NCI-H1930 (cell line): ENCODE results near the gene TMPRSS15.
"Not testable (repeated sequence)": the region's sequence is repeated elsewhere in the genome, so short reads cannot be mapped to it uniquely, and the experiment has no call there.

Experiments
- DNase-seq, 2 experiments: peaks; one replicate each; lab custom pipeline; 2025; lab: John Stamatoyannopoulos, UW

Gene TMPRSS15

DNA sequence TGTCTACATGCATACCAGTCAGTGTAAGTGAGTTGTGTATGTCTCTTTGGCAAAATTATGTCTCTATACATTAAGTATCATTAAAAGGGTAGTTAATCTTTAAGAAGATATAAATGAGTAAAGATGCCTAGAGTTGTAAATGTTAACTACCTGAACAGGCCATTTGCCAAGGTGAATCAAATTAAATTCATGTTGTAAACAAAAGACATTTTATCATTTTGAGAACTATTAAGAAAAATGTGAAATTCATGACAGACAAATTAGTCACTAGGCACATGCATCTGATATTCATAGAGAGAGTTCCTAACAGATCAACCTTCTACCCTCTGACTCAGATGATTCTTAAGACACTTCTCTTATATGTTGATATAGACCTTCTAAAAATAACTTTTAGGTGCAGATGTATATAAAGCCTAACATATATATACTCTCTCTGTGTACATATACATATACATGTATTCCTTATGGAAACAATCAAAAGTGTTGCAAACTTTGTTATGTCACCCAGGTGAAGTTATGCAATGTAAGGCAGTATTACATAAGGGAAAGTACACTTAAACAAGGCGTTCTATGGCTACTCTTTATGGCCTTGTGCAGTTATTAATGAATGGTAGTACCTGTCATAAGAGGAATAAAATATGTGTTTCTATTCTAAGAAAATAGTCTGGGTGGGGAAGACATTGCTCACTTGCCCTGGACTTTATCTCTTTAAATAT is at the start of gene TMPRSS15:
Gene TMPRSS15 (minus strand): TSS at position 51 of the 716 bp plus-strand sequence. CDS start 163 bp downstream, outside the sequence.
- DNase-seq: no peak

- DNase-seq: no peak
Observed at GRCh38 chr21:18451670-18452069, 48.1 kb upstream of the TMPRSS15 start.

- no peak for DNase-seq
Observed at GRCh38 chr21:18449605-18450550, 46.3 kb upstream of the TMPRSS15 start.

- no peak for DNase-seq
Observed at GRCh38 chr21:18443701-18444100, 40.1 kb upstream of the TMPRSS15 start.

DNA sequence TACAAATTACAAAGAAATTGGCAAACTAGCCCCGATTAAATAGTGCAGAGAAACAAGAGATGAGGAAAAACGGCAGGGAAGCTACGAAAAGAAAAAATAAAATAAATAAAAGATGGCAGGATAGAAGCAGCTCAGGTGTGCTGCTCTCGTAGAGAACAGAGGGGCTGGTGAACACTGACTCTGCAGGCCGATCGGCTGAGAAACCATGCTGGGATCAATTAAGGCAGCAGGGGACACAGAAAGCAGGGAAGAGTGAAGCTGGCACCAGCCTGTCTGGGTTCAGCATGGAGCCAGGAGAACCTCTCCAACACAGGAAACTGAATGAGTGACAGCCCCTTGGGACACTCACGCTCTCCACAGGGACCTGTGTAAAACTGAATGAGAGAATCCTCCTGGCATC is 39.5 kb upstream of the TMPRSS15 start:
- DNase-seq: peak in 1 of 2 experiments; percentile 1

- DNase-seq: no peak
Observed at GRCh38 chr21:18430341-18430740, 26.8 kb upstream of the TMPRSS15 start.

- no peak for DNase-seq
Observed at GRCh38 chr21:18424276-18424675, 20.7 kb upstream of the TMPRSS15 start.

DNA sequence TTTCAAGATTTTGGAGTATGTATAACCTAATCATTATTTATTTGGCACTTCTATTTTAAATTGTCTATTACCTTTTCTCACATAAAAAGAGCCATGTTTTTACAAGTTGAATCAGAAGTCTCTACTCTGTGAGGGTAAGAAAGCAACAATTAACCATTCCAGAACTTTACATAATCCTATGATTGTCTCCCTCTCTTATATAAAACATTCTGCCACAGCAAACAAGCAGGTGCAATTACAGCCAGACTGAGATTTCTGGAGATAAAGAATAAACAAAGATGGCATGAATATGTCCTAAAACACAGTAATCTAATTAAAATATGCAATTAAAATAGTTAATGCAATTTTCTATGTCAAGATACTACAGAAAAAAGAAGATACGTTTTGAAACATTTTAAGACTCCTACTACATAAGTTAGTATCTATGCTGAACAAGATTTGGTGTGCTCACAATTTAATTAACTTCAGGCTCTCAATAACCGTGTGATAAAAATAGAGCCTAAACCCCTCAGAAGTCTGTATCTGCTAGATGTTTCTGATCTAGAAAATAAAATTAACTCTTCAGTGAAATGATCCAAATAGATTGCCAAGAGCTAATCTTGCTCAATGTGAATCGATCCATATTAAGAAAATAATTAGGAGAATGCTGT is 13.7 kb upstream of the TMPRSS15 start:
- no peak for DNase-seq

DNA sequence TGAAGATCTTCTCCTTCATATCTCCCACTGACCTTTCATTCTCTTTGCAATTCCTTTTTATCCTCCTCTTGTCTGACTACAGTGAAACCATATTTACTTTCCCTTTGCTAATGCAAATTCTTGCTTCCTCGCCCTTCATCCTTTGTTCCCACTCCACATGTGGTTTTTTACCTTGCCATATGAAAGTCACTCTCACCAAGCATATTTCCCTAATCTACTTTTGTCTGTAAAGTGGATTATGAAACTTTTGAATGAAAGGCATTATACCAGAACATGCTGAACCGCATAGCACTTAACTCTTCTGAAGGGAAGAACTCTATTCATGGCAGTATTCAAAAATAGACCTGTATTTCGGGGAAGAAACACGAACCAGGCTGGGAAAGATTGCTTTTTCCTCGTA is 8.0 kb upstream of the TMPRSS15 start:
- no peak for DNase-seq

GRCh38 chr21:18409579-18409978 is 6.0 kb upstream of the TMPRSS15 start:
- DNase-seq: no peak

- no peak for DNase-seq
Observed at GRCh38 chr21:18398843-18399242, 4.7 kb downstream of the TMPRSS15 start.

DNA sequence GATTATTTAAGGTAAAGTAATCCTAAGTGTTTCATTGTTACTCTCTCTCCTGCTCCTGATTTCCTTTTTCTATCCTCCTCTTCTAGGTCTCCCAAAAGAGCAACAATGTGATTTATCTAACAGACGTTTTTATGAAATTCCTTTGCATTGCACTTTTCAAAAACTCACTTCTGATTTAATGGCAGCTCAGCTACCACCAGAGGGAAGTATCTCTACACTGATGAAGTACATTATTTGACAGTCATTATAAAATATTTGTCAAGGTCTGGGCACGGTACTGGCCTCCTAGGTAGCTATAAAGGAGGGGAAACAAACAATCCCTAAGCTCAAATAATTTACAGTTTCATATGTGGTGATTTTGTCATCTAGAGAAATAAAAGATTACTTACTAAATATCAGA is 15.6 kb downstream of the TMPRSS15 start:
- no peak for DNase-seq

DNA sequence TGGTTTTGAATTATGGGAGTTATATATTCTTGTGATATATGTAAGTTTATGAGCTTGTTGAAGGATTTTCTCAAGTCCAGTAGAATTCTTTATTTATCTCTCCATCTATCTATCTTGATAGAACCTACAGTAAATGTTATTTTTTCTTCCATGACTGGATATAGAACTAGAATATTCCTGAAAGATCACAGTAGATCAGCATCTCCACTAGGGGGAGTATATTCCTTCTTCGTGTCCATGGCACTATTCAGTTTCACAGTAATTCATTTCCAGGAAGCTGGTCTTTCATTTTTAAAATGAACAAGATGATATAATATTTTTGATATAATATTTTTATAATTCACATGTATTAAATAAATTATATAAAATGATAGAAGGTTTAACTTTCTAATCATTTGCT is 18.8 kb downstream of the TMPRSS15 start:
- peak in 1 of 2 experiments; percentile 13 for DNase-seq

DNA sequence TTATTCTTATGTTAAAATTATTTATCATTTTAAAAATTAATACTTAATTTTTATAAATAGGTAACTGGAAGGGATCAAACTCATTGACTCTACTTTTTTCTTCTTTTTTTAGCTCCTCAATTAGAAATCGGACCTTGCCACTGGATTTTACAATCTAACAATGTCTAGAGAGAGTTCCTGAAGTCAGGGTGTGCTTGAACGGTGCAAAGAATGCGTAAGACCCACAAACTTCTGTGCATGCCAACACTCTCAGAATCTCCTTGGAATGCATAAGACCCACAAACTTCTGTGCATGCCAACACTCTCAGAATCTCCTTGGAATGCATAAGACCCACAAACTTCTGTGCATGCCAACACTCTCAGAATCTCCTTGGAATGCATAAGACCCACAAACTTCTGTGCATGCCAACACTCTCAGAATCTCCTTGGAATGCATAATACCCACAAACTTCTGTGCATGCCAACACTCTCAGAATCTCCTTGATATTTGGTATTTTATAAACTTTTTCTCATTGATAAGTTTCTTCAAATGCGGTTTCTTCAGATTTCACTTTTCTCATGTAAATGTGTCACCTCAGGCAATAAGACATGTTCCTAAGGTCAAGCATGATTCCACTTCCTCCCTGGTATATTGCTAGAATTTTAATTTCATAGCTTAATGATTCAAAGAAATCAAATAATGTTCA is 20.5 kb downstream of the TMPRSS15 start:
- DNase-seq: not testable (repeated sequence)

DNA sequence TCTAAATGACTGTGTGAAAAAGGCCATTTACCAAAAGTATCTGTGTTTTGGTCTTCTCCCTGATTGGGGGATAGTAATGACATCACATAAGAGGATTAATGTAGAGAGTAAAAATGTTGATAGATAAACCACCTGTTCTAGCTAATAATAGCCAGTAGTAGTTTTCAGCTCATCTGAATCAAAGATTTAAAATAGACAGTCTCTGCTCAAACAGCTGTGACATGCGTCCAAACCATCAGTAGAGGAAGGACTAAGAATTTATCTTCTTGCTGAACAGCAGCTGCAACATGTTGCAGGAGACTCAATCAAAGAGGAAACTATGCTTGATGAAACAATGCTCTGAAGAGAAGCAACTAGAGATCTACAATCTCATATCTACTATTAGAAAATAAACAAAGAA is 21.4 kb downstream of the TMPRSS15 start:
- DNase-seq: no peak

DNA sequence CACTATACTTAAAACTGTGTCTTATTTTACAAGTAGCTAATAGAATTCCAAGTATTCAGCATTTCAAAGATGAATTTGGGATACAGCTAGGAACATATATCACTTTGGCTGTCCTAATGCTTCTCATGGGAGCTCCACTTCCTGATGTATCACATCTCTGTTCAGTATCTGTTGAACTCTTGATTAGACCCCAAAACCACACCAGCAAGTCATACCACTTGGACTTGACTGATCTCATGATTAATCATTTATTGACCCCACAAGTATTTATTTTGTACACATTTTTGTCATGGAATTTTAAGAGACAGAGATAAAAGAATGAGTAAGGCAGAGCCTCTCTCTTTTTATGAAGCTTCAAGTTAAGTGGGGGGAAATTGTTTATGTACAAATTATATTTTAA is 30.0 kb downstream of the TMPRSS15 start:
- DNase-seq: no peak

- DNase-seq: no peak
Observed at GRCh38 chr21:18370301-18370700, 33.3 kb downstream of the TMPRSS15 start.

GRCh38 chr21:18369115-18369514 is 34.5 kb downstream of the TMPRSS15 start:
- DNase-seq: no peak

DNA sequence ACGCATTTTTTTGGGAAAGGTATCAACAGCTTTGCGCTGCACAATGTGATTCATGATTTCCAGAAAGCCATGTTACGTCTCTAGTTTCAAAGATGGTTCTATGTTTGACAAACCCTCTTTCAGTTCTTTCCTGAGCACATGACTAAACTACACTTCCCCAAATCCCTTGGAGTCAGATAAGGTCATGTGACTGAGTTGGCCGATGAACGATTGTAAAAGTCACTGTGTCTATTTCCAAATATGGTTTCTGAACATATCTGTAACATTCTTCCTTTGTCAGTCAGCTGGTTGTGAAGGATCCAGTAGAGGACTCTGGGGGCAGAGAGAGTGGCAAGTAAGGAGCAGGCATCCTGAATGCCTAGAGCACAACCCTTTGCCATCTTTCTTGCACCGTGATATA is 35.4 kb downstream of the TMPRSS15 start:
- DNase-seq: no peak

- DNase-seq: no peak
Observed at GRCh38 chr21:18356801-18357200, 46.8 kb downstream of the TMPRSS15 start.

DNA sequence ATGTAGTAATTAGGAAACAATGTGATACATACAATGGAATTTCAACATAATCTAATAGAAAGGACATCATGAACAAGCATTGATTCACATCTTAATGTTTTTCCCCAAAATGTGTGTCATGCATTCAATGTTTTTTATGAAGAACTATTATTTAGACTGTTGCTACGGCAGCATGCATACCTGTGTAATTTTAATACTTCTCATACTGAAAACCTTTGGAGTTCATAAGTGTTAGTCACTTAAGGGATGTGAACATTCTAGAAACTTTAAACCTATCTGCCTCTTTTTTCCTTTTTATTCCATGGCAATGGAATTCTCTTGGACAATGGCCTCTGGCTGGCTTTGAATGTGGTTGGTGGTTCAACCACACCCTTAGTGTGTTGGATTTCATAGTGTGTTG is 48.6 kb downstream of the TMPRSS15 start:
- no peak for DNase-seq

- DNase-seq: no peak
Observed at GRCh38 chr21:18350216-18350615, 53.4 kb downstream of the TMPRSS15 start.
